ENCODE measurements around the gene CWC22.
"Not testable (repeated sequence)": the region's sequence is repeated elsewhere in the genome, so short reads cannot be mapped to it uniquely, and the experiment has no call there.

The CWC22 gene

GRCh38 chr2:179931502-179931901 is 75.6 kb downstream of the CWC22 start:
- Histone ChIP-seq H2BK5ac (ENCODE audit: low read length) (no peak overlapping the region), H3K79me1 (ENCODE audit: low read depth, low read length) (no peaks in the 10 kb centered on the region), H4K91ac (ENCODE audit: low read depth, low read length, poor library complexity) (no peak overlapping the region), H3K27me3 (ENCODE audit: control insufficient read depth in 3 of 3, insufficient read depth in 3 of 3, low read depth in 1 of 3, low read length in 3 of 3) (no peaks in the 10 kb centered on the region), H2BK12ac (ENCODE audit: low read length) (no peak overlapping the region), H2AK5ac (ENCODE audit: low read depth, low read length) (no peak overlapping the region), H3K4me3 (ENCODE audit: low read length in 2 of 2) (no peak overlapping the region), H3K36me3 (replicated peaks in 1 of 2; ENCODE audit: control insufficient read depth in 2 of 2, insufficient read depth in 2 of 2, low read length in 2 of 2) (no peaks in the 10 kb centered on the region), H3K4me2 (ENCODE audit: insufficient read depth, low read length, poor library complexity, severe bottlenecking) (no peak overlapping the region), H3K9me3 (replicated peaks in 1 of 2; ENCODE audit: control insufficient read depth in 2 of 2, insufficient read depth in 1 of 2, low read depth in 1 of 2, low read length in 2 of 2) (peaks cover 0 to 9% of the 10 kb centered on the region in 2 donors), H3K4ac (ENCODE audit: low read length) (no peak overlapping the region), H2BK120ac (ENCODE audit: low read depth, low read length) (no peak overlapping the region), H3K9ac (ENCODE audit: low read depth, low read length, poor library complexity) (no peak overlapping the region), H3K14ac (ENCODE audit: low read length) (no peak overlapping the region), H3K18ac (ENCODE audit: low read length) (no peak overlapping the region), H3K23ac (ENCODE audit: low read depth, low read length, poor library complexity) (no peak overlapping the region), H3K27ac (replicated peaks; ENCODE audit: low read length) (no peak overlapping the region), H3K4me1 (ENCODE audit: control insufficient read depth in 2 of 2, insufficient read depth in 1 of 2, low read depth in 1 of 2, low read length in 2 of 2) (peaks cover 0 to 2% of the 10 kb centered on the region in 2 donors), H4K8ac (ENCODE audit: low read depth, low read length) (no peak overlapping the region), H2BK15ac (ENCODE audit: low read length) (no peak overlapping the region), H2AFZ (ENCODE audit: low read length) (no peak overlapping the region)
- DNase-seq (ENCODE audit: low spot score) = no peak
- no CpG with 5 or more reads among the region's 3 CpGs for WGBS, 2 donors (ENCODE audit: extremely low coverage in 2 of 2, insufficient read length in 2 of 2, insufficient replicate concordance in 1 of 2)

GRCh38 chr2:179929997-179930396 is 77.1 kb downstream of the CWC22 start:
- H4K91ac ChIP-seq (ENCODE audit: low read depth, low read length, poor library complexity); H2BK5ac ChIP-seq (ENCODE audit: low read length); H2AFZ ChIP-seq (ENCODE audit: low read length); H3K4ac ChIP-seq (ENCODE audit: low read length); H3K36me3 ChIP-seq (replicated peaks in 1 of 2; ENCODE audit: control insufficient read depth in 2 of 2, insufficient read depth in 2 of 2, low read length in 2 of 2); H3K4me1 ChIP-seq (ENCODE audit: control insufficient read depth in 2 of 2, insufficient read depth in 1 of 2, low read depth in 1 of 2, low read length in 2 of 2); H3K27ac ChIP-seq (replicated peaks; ENCODE audit: low read length); H4K8ac ChIP-seq (ENCODE audit: low read depth, low read length); DNase-seq (ENCODE audit: low spot score); H3K23ac ChIP-seq (ENCODE audit: low read depth, low read length, poor library complexity); H2BK15ac ChIP-seq (ENCODE audit: low read length); H3K4me3 ChIP-seq (ENCODE audit: low read length in 2 of 2); H3K4me2 ChIP-seq (ENCODE audit: insufficient read depth, low read length, poor library complexity, severe bottlenecking); H3K9ac ChIP-seq (ENCODE audit: low read depth, low read length, poor library complexity); H3K9me3 ChIP-seq (replicated peaks in 1 of 2; ENCODE audit: control insufficient read depth in 2 of 2, insufficient read depth in 1 of 2, low read depth in 1 of 2, low read length in 2 of 2); H2AK5ac ChIP-seq (ENCODE audit: low read depth, low read length); H3K14ac ChIP-seq (ENCODE audit: low read length); H3K79me1 ChIP-seq (ENCODE audit: low read depth, low read length); H2BK12ac ChIP-seq (ENCODE audit: low read length); H3K27me3 ChIP-seq (ENCODE audit: control insufficient read depth in 3 of 3, insufficient read depth in 3 of 3, low read depth in 1 of 3, low read length in 3 of 3); H3K18ac ChIP-seq (ENCODE audit: low read length); H2BK120ac ChIP-seq (ENCODE audit: low read depth, low read length): not testable (repeated sequence)
- no CpG with 5 or more reads among the region's 3 CpGs for WGBS, 2 donors (ENCODE audit: extremely low coverage in 2 of 2, insufficient read length in 2 of 2, insufficient replicate concordance in 1 of 2)

- no CpG with 5 or more reads among the region's 1 CpG for WGBS, 2 donors (ENCODE audit: extremely low coverage in 2 of 2, insufficient read length in 2 of 2, insufficient replicate concordance in 1 of 2)
- no peak overlapping the region for H3K4me2 ChIP-seq (ENCODE audit: insufficient read depth, low read length, poor library complexity, severe bottlenecking)
- H3K9ac ChIP-seq (ENCODE audit: low read depth, low read length, poor library complexity) = no peak overlapping the region
- no peaks in the 10 kb centered on the region for H3K79me1 ChIP-seq (ENCODE audit: low read depth, low read length)
- no peaks in the 10 kb centered on the region for H3K36me3 ChIP-seq (replicated peaks in 1 of 2; ENCODE audit: control insufficient read depth in 2 of 2, insufficient read depth in 2 of 2, low read length in 2 of 2)
- H3K18ac ChIP-seq (ENCODE audit: low read length) = no peak overlapping the region
- no peak overlapping the region for H2AK5ac ChIP-seq (ENCODE audit: low read depth, low read length)
- no peak overlapping the region for H3K27ac ChIP-seq (replicated peaks; ENCODE audit: low read length)
- no peak for DNase-seq (ENCODE audit: low spot score)
- no peak overlapping the region for H2BK5ac ChIP-seq (ENCODE audit: low read length)
- H4K8ac ChIP-seq (ENCODE audit: low read depth, low read length) = no peak overlapping the region
- peaks cover 0 to 9% of the 10 kb centered on the region in 2 donors for H3K9me3 ChIP-seq (replicated peaks in 1 of 2; ENCODE audit: control insufficient read depth in 2 of 2, insufficient read depth in 1 of 2, low read depth in 1 of 2, low read length in 2 of 2)
- no peak overlapping the region for H2BK12ac ChIP-seq (ENCODE audit: low read length)
- H3K4me3 ChIP-seq (ENCODE audit: low read length in 2 of 2) = no peak overlapping the region
- no peak overlapping the region for H3K23ac ChIP-seq (ENCODE audit: low read depth, low read length, poor library complexity)
- H3K27me3 ChIP-seq (ENCODE audit: control insufficient read depth in 3 of 3, insufficient read depth in 3 of 3, low read depth in 1 of 3, low read length in 3 of 3) = no peaks in the 10 kb centered on the region
- no peak overlapping the region for H2BK120ac ChIP-seq (ENCODE audit: low read depth, low read length)
- H2AFZ ChIP-seq (ENCODE audit: low read length) = no peak overlapping the region
- no peak overlapping the region for H3K4ac ChIP-seq (ENCODE audit: low read length)
- H2BK15ac ChIP-seq (ENCODE audit: low read length) = no peak overlapping the region
- no peaks in the 10 kb centered on the region for H3K4me1 ChIP-seq (ENCODE audit: control insufficient read depth in 2 of 2, insufficient read depth in 1 of 2, low read depth in 1 of 2, low read length in 2 of 2)
- H4K91ac ChIP-seq (ENCODE audit: low read depth, low read length, poor library complexity) = no peak overlapping the region
- H3K14ac ChIP-seq (ENCODE audit: low read length) = no peak overlapping the region
Measured at GRCh38 chr2:179927041-179927440, 80.1 kb downstream of the CWC22 start.

- H3K4me3 ChIP-seq (ENCODE audit: low read length in 2 of 2) = no peak overlapping the region
- H3K9ac ChIP-seq (ENCODE audit: low read depth, low read length, poor library complexity) = no peak overlapping the region
- H3K4me2 ChIP-seq (ENCODE audit: insufficient read depth, low read length, poor library complexity, severe bottlenecking) = no peak overlapping the region
- no peak overlapping the region for H2AFZ ChIP-seq (ENCODE audit: low read length)
- WGBS, 2 donors (ENCODE audit: extremely low coverage in 2 of 2, insufficient read length in 2 of 2, insufficient replicate concordance in 1 of 2) = no CpG with 5 or more reads among the region's 2 CpGs
- peaks cover 0 to 9% of the 10 kb centered on the region in 2 donors for H3K9me3 ChIP-seq (replicated peaks in 1 of 2; ENCODE audit: control insufficient read depth in 2 of 2, insufficient read depth in 1 of 2, low read depth in 1 of 2, low read length in 2 of 2)
- no peak overlapping the region for H4K91ac ChIP-seq (ENCODE audit: low read depth, low read length, poor library complexity)
- no peak overlapping the region for H4K8ac ChIP-seq (ENCODE audit: low read depth, low read length)
- no peak overlapping the region for H2BK120ac ChIP-seq (ENCODE audit: low read depth, low read length)
- no peak overlapping the region for H3K23ac ChIP-seq (ENCODE audit: low read depth, low read length, poor library complexity)
- H3K14ac ChIP-seq (ENCODE audit: low read length) = no peak overlapping the region
- no peak overlapping the region for H3K4ac ChIP-seq (ENCODE audit: low read length)
- no peak overlapping the region for H2BK5ac ChIP-seq (ENCODE audit: low read length)
- no peaks in the 10 kb centered on the region for H3K36me3 ChIP-seq (replicated peaks in 1 of 2; ENCODE audit: control insufficient read depth in 2 of 2, insufficient read depth in 2 of 2, low read length in 2 of 2)
- H3K4me1 ChIP-seq (ENCODE audit: control insufficient read depth in 2 of 2, insufficient read depth in 1 of 2, low read depth in 1 of 2, low read length in 2 of 2) = no peaks in the 10 kb centered on the region
- DNase-seq (ENCODE audit: low spot score) = no peak
- no peak overlapping the region for H2AK5ac ChIP-seq (ENCODE audit: low read depth, low read length)
- H2BK12ac ChIP-seq (ENCODE audit: low read length) = no peak overlapping the region
- H3K27me3 ChIP-seq (ENCODE audit: control insufficient read depth in 3 of 3, insufficient read depth in 3 of 3, low read depth in 1 of 3, low read length in 3 of 3) = no peaks in the 10 kb centered on the region
- H3K27ac ChIP-seq (replicated peaks; ENCODE audit: low read length) = no peak overlapping the region
- no peak overlapping the region for H2BK15ac ChIP-seq (ENCODE audit: low read length)
- H3K79me1 ChIP-seq (ENCODE audit: low read depth, low read length) = no peaks in the 10 kb centered on the region
- no peak overlapping the region for H3K18ac ChIP-seq (ENCODE audit: low read length)
Measured at GRCh38 chr2:179925713-179926112, 81.4 kb downstream of the CWC22 start.

Data from neuronal stem cell (in vitro differentiated cells).